WTC11 (cell line): ENCODE measurements around the gene TMEM8B. TPM values are rescaled to one million over a fixed set of nuclear protein-coding genes. Genes with fewer than 3 reads are reported as not detected.

Experiments
- ATAC-seq: fragments of 200-7000 bp; cut with Tn5 transposase; 2 replicates; pipeline ENCODE4 v1.10.0; 2021; ENCODE audit warnings: mild to moderate bottlenecking, moderate library complexity
- CTCF ChIA-PET: fragments of 300-600 bp; sonication (Branson Sonifier 250); formaldehyde crosslinking; loops from one replicate; lab custom pipeline; 2021; ENCODE audit warnings: antibody characterized with exemption; lab: Charles Lee
- POLR2A ChIA-PET: fragments of 350-600 bp; sonication (Branson Sonifier 250); formaldehyde crosslinking; loops from one replicate; lab custom pipeline; 2021; ENCODE audit warnings: antibody characterized with exemption; lab: Charles Lee
- DNase-seq: peaks from one replicate; pipeline ENCODE4 v3.0.0; 2021; ENCODE audit warnings: low spot score
- H3K27ac Mint-ChIP-seq: 2 replicates; pipeline ENCODE4 v1.8.0; 2021; ENCODE audit warnings: mixed read lengths
- H3K27me3 Mint-ChIP-seq: 2 replicates; pipeline ENCODE4 v1.8.0; 2021; ENCODE audit warnings: low read depth, mild to moderate bottlenecking, moderate library complexity, mixed read lengths
- H3K36me3 Mint-ChIP-seq: 2 replicates; pipeline ENCODE4 v1.8.0; 2021; ENCODE audit warnings: mixed read lengths
- H3K4me1 Mint-ChIP-seq: 2 replicates; pipeline ENCODE4 v1.8.0; 2022; ENCODE audit warnings: mixed read lengths
- H3K4me3 Mint-ChIP-seq: 2 replicates; pipeline ENCODE4 v1.8.0; 2021; ENCODE audit warnings: mild to moderate bottlenecking, moderate library complexity, mixed read lengths
- H3K9me3 Mint-ChIP-seq: 2 replicates; pipeline ENCODE4 v1.8.0; 2021; ENCODE audit warnings: mixed read lengths
- ATF1 ChIP-seq: sonication (generic); formaldehyde crosslinking; IDR thresholded peaks from 2 replicates; pipeline ENCODE4 v1.8.1; 2023; ENCODE audit warnings: mild to moderate bottlenecking, moderate library complexity, missing genetic modification reagents
- CREB1 ChIP-seq: sonication (generic); formaldehyde crosslinking; IDR thresholded peaks from 2 replicates; pipeline ENCODE4 v1.8.0; 2023; ENCODE audit warnings: mild to moderate bottlenecking, missing genetic modification reagents
- ESRRA ChIP-seq: sonication (generic); formaldehyde crosslinking; IDR thresholded peaks from 2 replicates; pipeline ENCODE4 v1.8.1; 2022; ENCODE audit warnings: mild to moderate bottlenecking, missing genetic modification reagents, borderline replicate concordance
- FOXJ3 ChIP-seq: sonication (generic); formaldehyde crosslinking; IDR thresholded peaks from 2 replicates; pipeline ENCODE4 v1.9.0; 2021; ENCODE audit warnings: missing genetic modification reagents, mild to moderate bottlenecking, borderline replicate concordance
- FOXK1 ChIP-seq: sonication (generic); formaldehyde crosslinking; IDR thresholded peaks from 2 replicates; pipeline ENCODE4 v1.8.0; 2022; ENCODE audit warnings: mild to moderate bottlenecking, moderate library complexity, missing genetic modification reagents
- GTF2I ChIP-seq: fragments of 250-450 bp; sonication (Bioruptor Pico); conservative IDR thresholded peaks from 2 replicates; pipeline ENCODE4 v1.4.0; 2021; ENCODE audit warnings: mild to moderate bottlenecking
- NFATC4 ChIP-seq: fragments of 250-450 bp; sonication (Bioruptor Pico); IDR thresholded peaks from 2 replicates; pipeline ENCODE4 v1.9.0; 2021; ENCODE audit warnings: mild to moderate bottlenecking
- NR1H2 ChIP-seq: sonication (generic); formaldehyde crosslinking; IDR thresholded peaks from 2 replicates; pipeline ENCODE4 v1.9.0; 2021; ENCODE audit warnings: mild to moderate bottlenecking, moderate library complexity, missing genetic modification reagents
- SMAD4 ChIP-seq: sonication (generic); formaldehyde crosslinking; IDR thresholded peaks from 2 replicates; pipeline ENCODE4 v1.8.0; 2022; ENCODE audit warnings: mild to moderate bottlenecking, missing genetic modification reagents
- ZBTB21 ChIP-seq: sonication (generic); formaldehyde crosslinking; IDR thresholded peaks from 2 replicates; pipeline ENCODE4 v1.8.1; 2023; ENCODE audit warnings: mild to moderate bottlenecking, missing genetic modification reagents, borderline replicate concordance
- ZNF317 ChIP-seq: sonication (generic); formaldehyde crosslinking; IDR thresholded peaks from 2 replicates; pipeline ENCODE4 v1.8.1; 2023; ENCODE audit warnings: low read depth, mild to moderate bottlenecking, moderate library complexity, missing genetic modification reagents, borderline replicate concordance
- ZNF423 ChIP-seq: fragments of 250-450 bp; sonication (Bioruptor Pico); IDR thresholded peaks from 2 replicates; pipeline ENCODE4 v2.1.2; 2022; ENCODE audit warnings: mild to moderate bottlenecking, moderate library complexity
- total RNA-seq: library from RNA; stranded (reverse); gene quantifications from 3 replicates; pipeline ENCODE4 v1.2.3, GENCODE V29; 2021
- TF ChIP-seq, protein P1 (sequence below): sonication (generic); formaldehyde crosslinking; IDR thresholded peaks from 2 replicates; pipeline ENCODE4 v1.8.0; 2023; ENCODE audit warnings: mild to moderate bottlenecking, missing genetic modification reagents
- TF ChIP-seq, protein P2 (sequence below): sonication (generic); formaldehyde crosslinking; IDR thresholded peaks from 2 replicates; pipeline ENCODE4 v1.8.1; 2023; ENCODE audit warnings: mild to moderate bottlenecking, missing genetic modification reagents
- TF ChIP-seq, protein P3 (sequence below): sonication (generic); formaldehyde crosslinking; IDR thresholded peaks from 2 replicates; pipeline ENCODE4 v1.8.1; 2022; ENCODE audit warnings: missing genetic modification reagents, borderline replicate concordance
- TF ChIP-seq, protein P4 (sequence below): sonication (generic); formaldehyde crosslinking; IDR thresholded peaks from 2 replicates; pipeline ENCODE4 v1.8.1; 2023; ENCODE audit warnings: mild to moderate bottlenecking, missing genetic modification reagents, moderate library complexity
- TF ChIP-seq, protein P5 (sequence below): sonication (generic); formaldehyde crosslinking; conservative IDR thresholded peaks from 2 replicates; pipeline ENCODE4 v1.8.1; 2023; ENCODE audit warnings: mild to moderate bottlenecking, low read depth, missing genetic modification reagents, moderate library complexity
- TF ChIP-seq, protein P6 (sequence below): sonication (generic); formaldehyde crosslinking; IDR thresholded peaks from 2 replicates; pipeline ENCODE4 v1.8.0; 2022; ENCODE audit warnings: mild to moderate bottlenecking, missing genetic modification reagents

Gene TMEM8B
- total RNA-seq, 1 experiment from 2014 or later = 9.5 TPM

DNA sequence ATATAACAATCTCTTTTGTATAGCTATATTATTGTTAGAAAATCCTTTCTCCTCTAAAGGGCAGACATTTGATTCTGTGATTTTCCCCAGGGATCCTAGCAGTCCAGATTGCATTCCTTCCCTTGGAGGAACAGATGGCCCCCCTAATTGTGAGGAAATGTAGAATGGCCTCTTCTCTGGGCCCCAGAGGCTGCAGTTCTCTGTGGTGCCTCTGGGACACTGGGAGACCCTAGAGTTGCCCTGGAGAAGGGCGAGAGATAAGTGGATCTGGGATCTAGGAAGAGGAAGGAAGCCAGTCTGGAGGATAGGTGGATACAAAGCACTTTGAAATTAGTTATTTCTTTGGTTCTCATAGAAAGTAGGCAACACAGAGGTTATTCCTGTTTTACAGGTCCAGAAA is 12.3 kb upstream of the TMEM8B start (continued):
- TF ChIP-seq FOXK1 (CRISPR knock-in tag) (no peak), CREB1 (CRISPR knock-in tag) (no peak), GTF2I (CRISPR knock-in tag) (no peak)

DNA sequence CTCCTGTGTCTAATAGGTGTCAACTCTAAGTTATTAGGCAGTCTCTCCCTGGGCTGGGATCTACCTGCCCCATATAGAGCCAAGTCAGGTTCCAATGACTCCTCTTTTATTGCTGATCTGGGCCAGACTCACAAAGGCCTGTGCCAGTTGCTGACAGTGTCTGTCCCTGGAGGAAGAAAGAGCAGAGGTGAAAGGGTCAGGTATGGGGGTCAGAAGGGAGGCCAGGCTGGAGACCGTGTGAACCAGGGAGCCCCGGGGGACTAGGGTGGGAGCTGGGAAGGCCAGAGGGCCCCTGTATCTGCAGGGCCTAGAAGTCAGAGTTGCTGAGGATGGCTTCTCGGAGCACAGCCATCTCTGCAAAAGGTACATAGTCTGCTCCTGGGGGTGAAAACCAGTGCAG is 10.7 kb upstream of the TMEM8B start:
- Mint-ChIP-seq H3K4me3 (no peak overlapping the region), H3K9me3 (peaks cover 3% of the 10 kb centered on the region), H3K36me3 (peaks cover 2% of the 10 kb centered on the region; the same call in 1 of the 2 replicates), H3K4me1 (peaks cover 21% of the 10 kb centered on the region), H3K27me3 (peaks cover 11% of the 10 kb centered on the region), H3K27ac (no peak overlapping the region)
- no peak for TF ChIP-seq ESRRA (CRISPR knock-in tag)
- no peak for TF ChIP-seq ATF1 (CRISPR knock-in tag)
- TF ChIP-seq NFATC4 (CRISPR knock-in tag) = no peak
- TF ChIP-seq, protein P1, sequence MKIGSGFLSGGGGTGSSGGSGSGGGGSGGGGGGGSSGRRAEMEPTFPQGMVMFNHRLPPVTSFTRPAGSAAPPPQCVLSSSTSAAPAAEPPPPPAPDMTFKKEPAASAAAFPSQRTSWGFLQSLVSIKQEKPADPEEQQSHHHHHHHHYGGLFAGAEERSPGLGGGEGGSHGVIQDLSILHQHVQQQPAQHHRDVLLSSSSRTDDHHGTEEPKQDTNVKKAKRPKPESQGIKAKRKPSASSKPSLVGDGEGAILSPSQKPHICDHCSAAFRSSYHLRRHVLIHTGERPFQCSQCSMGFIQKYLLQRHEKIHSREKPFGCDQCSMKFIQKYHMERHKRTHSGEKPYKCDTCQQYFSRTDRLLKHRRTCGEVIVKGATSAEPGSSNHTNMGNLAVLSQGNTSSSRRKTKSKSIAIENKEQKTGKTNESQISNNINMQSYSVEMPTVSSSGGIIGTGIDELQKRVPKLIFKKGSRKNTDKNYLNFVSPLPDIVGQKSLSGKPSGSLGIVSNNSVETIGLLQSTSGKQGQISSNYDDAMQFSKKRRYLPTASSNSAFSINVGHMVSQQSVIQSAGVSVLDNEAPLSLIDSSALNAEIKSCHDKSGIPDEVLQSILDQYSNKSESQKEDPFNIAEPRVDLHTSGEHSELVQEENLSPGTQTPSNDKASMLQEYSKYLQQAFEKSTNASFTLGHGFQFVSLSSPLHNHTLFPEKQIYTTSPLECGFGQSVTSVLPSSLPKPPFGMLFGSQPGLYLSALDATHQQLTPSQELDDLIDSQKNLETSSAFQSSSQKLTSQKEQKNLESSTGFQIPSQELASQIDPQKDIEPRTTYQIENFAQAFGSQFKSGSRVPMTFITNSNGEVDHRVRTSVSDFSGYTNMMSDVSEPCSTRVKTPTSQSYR = no peak
- TF ChIP-seq ZNF317 (CRISPR knock-in tag) = no peak
- TF ChIP-seq, protein P2, sequence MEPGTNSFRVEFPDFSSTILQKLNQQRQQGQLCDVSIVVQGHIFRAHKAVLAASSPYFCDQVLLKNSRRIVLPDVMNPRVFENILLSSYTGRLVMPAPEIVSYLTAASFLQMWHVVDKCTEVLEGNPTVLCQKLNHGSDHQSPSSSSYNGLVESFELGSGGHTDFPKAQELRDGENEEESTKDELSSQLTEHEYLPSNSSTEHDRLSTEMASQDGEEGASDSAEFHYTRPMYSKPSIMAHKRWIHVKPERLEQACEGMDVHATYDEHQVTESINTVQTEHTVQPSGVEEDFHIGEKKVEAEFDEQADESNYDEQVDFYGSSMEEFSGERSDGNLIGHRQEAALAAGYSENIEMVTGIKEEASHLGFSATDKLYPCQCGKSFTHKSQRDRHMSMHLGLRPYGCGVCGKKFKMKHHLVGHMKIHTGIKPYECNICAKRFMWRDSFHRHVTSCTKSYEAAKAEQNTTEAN (CRISPR knock-in tag) = no peak
- no peak for TF ChIP-seq ZNF423
- no peak for TF ChIP-seq SMAD4 (CRISPR knock-in tag)
- TF ChIP-seq, protein P3, sequence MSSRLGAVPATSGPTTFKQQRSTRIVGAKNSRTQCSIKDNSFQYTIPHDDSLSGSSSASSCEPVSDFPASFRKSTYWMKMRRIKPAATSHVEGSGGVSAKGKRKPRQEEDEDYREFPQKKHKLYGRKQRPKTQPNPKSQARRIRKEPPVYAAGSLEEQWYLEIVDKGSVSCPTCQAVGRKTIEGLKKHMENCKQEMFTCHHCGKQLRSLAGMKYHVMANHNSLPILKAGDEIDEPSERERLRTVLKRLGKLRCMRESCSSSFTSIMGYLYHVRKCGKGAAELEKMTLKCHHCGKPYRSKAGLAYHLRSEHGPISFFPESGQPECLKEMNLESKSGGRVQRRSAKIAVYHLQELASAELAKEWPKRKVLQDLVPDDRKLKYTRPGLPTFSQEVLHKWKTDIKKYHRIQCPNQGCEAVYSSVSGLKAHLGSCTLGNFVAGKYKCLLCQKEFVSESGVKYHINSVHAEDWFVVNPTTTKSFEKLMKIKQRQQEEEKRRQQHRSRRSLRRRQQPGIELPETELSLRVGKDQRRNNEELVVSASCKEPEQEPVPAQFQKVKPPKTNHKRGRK (CRISPR knock-in tag) = no peak
- TF ChIP-seq, protein P4, sequence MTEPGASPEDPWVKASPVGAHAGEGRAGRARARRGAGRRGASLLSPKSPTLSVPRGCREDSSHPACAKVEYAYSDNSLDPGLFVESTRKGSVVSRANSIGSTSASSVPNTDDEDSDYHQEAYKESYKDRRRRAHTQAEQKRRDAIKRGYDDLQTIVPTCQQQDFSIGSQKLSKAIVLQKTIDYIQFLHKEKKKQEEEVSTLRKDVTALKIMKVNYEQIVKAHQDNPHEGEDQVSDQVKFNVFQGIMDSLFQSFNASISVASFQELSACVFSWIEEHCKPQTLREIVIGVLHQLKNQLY (CRISPR knock-in tag) = no peak
- TF ChIP-seq, protein P5, sequence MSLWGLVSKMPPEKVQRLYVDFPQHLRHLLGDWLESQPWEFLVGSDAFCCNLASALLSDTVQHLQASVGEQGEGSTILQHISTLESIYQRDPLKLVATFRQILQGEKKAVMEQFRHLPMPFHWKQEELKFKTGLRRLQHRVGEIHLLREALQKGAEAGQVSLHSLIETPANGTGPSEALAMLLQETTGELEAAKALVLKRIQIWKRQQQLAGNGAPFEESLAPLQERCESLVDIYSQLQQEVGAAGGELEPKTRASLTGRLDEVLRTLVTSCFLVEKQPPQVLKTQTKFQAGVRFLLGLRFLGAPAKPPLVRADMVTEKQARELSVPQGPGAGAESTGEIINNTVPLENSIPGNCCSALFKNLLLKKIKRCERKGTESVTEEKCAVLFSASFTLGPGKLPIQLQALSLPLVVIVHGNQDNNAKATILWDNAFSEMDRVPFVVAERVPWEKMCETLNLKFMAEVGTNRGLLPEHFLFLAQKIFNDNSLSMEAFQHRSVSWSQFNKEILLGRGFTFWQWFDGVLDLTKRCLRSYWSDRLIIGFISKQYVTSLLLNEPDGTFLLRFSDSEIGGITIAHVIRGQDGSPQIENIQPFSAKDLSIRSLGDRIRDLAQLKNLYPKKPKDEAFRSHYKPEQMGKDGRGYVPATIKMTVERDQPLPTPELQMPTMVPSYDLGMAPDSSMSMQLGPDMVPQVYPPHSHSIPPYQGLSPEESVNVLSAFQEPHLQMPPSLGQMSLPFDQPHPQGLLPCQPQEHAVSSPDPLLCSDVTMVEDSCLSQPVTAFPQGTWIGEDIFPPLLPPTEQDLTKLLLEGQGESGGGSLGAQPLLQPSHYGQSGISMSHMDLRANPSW (CRISPR knock-in tag) = no peak
- TF ChIP-seq, protein P6, sequence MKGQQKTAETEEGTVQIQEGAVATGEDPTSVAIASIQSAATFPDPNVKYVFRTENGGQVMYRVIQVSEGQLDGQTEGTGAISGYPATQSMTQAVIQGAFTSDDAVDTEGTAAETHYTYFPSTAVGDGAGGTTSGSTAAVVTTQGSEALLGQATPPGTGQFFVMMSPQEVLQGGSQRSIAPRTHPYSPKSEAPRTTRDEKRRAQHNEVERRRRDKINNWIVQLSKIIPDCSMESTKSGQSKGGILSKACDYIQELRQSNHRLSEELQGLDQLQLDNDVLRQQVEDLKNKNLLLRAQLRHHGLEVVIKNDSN (CRISPR knock-in tag) = no peak
- no peak for TF ChIP-seq ZBTB21
- no peak for TF ChIP-seq NR1H2 (CRISPR knock-in tag)
- no peak for TF ChIP-seq FOXJ3 (CRISPR knock-in tag)
- CTCF ChIA-PET = no interaction called here
- no peak for DNase-seq
- POLR2A ChIA-PET = no interaction called here
- no peak for ATAC-seq
